NCI-H1092 (cell line): ENCODE data around the gene KRT39.
"Not testable (repeated sequence)": the region's sequence is repeated elsewhere in the genome, so short reads cannot be mapped to it uniquely, and the experiment has no call there.

Source experiments
- DNase-seq: peaks from one replicate; lab custom pipeline; 2025; lab: John Stamatoyannopoulos, UW

Gene KRT39

DNA sequence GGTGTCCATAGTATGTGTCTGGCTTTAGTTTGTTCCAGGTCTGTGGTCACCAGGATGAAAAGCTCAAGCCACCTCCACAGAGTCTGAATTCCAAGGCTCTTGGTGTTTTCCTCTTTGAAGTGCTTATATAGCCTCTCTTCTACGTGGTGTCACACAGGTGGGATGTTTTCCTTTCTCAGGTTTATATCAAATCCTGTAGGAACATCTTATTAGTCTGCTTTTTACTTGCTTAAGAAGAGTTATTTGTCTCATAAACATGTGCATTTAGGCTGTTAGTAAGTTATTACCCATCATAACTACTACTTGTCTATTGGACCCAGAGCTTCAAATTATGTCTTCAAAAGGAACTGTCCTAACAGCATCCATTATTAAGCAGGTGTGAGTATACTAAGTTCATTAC, at the start of gene KRT39:
Gene KRT39, minus strand, starts transcription at position 101 of the 400 bp plus-strand sequence. Its CDS starts 92 bp downstream, at position 9.
- no peak for DNase-seq

DNA sequence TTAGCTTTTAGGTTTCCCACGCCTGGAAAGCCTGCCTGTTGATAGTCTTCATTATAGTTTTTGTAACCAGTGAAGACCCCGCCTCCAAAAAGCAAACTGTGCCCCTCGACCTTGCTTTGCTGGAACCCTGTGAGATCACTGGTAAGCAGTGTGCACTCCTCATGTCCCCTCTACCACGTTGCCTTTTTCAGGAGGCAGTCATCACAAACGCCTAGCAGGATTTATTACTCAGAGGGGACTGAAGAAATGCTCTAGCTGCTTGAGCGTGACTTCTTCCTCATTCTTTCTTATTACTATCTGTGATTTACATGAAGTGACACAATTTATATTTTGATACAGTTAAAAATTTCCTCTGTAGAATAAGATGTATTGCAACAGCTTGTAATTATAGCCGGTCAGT, 48.7 kb upstream of the KRT39 start:
- no peak for DNase-seq

DNA sequence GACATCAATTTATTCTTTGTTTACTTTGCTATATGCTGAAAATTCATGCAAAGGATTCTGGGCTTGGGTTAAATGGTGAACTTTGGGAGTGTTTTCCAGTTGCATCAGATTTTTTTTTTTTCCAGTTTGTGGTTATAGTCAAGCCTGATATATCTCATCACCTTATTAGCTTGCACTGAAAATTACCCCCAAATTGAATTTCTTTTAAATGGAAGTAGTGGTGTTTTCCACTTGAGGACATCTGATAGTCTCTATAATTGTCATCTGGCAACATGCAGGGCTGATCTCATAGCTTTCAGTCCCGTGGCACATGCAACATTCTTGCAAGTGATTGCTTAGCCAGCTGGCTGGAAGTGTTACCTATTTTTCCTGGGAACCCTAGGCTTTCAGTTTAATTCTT, 46.9 kb upstream of the KRT39 start:
- no peak for DNase-seq

- no peak for DNase-seq
These were observed 46.4 kb upstream of the KRT39 start for GRCh38 chr17:41013181-41013580.

DNA sequence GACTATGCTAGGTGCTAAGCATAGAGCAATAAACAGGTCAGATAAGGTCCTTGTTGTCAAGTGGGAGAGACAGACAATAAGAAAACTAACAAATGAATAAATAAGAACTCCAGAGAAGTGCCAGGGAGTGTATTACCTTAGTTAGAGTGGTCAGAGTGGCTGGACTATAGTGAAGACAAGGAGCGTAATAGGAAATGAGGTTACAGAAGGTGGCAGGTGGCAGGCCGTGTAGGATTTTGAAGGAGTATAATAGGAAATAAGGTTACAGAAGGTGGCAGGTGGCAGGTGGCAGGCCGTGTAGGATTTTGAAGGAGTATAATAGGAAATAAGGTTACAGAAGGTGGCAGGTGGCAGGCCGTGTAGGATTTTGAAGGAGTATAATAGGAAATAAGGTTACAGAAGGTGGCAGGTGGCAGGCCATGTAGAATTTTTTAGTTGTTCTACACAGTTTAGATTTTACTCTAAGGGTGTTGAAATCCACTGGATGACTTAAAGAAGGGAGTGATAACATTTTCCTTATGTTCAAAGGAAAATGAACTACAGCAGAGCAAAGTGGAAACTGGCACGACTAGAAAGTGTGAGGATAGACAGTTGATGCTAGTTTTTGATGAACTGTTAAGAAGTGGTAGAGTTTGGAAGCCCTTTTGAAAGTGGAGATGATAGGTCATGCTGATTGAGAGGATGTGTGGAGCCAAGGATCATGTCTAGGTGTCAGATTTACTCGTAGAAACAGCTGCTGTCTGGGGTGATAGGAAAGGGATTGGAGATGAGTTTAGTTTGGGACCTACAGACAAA, 45.8 kb upstream of the KRT39 start:
- no peak for DNase-seq

GRCh38 chr17:41010441-41010840, 43.7 kb upstream of the KRT39 start:
- DNase-seq, result no peak

DNA sequence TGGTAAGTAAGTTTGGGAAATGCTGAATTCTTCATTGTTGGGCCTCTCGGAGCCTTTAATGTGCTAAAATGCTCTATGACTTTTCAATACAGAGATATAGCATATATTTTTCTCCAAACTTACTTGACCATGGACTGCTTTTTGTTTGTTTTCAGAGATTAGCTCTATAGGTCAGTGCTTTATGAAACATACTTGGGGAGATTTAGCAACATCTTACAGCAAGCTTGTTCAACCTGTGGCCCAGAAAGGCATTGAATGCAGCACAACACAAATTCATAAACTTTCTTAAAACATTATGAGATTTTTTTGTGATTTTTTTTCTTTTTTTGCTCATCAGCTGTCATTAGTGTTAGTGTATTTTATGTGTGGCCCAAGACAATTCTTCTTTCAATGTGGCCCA, 43.2 kb upstream of the KRT39 start:
- no peak for DNase-seq

- no peak for DNase-seq
These were observed 42.6 kb upstream of the KRT39 start for GRCh38 chr17:41009301-41009760.

DNA sequence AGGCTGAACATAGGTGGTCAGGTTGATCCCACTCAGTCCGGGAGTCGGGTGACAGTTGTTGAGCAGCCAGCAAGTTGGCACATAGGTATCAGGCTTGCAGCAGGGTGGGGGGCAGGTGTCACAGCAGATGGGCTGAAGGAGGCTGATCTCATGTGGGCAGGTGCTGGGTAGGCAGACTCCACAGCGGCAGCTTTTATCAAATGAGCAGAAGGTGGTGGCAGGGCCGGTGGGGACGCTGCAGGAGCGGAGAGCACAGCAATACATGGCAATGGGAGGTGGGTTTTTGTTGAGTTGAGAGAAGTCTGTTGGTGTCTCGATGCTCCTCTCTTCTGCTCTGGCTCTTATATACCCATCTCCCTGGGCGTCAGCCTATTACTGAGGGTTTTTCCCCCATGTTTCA, 42.1 kb upstream of the KRT39 start, which contains the start of gene KRTAP3-1:
Gene KRTAP3-1, minus strand, starts transcription at position 318 of the 400 bp plus-strand sequence. Its CDS starts 54 bp downstream, at position 264.
- DNase-seq, result no peak

- DNase-seq, result no peak
These were observed 37.6 kb upstream of the KRT39 start for GRCh38 chr17:41004397-41004796.

DNA sequence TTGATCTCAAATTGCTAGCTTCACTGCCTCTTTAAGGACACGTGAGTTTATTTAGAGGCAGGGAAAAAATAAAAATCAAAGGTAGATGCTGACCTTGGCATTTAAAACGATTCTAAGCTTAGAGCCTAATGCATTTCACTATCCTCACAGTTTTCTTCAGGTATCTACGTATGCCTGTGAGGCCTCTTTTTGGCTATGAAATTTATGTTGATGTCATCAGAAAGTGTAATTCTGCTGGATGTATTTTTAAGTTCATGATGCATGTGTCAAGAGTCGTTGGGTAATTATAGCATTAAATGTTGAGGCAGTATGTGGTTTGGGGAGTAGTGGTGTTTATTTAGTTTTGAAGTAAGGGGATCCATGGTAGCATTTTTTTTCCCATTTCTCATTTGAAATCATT, 37.2 kb upstream of the KRT39 start:
- DNase-seq, result no peak

- no peak for DNase-seq
These were observed 36.1 kb upstream of the KRT39 start for GRCh38 chr17:41002814-41003213.

- no peak for DNase-seq
These were observed 35.0 kb upstream of the KRT39 start for GRCh38 chr17:41001795-41002194.

- DNase-seq, result not testable (repeated sequence)
These were observed 32.8 kb upstream of the KRT39 start, which contains the start of gene KRTAP3-2 for GRCh38 chr17:40999563-40999962. KRTAP3-2 (minus strand) TSS chr17:40999906; CDS start chr17:40999853, 53 bp downstream.

DNA sequence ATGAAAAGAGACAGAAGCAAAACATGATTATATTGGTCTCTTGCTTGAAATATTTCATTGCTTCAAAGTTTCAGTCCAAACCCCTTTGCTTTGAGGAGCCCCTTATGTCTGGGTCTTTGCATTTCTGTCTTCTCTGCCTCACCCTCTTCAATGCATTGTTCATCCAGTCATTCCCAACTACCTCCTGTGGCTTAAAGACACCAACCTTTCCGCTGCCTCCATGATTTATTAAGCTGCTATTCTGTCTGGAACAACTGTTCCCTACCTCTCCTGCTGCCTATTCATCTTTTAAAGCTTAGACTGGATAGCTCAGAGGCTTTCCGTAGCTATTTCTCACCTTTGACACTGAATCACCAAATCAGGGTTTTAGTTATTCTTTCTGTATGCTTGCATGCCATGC, 30.6 kb upstream of the KRT39 start:
- DNase-seq, result no peak

DNA sequence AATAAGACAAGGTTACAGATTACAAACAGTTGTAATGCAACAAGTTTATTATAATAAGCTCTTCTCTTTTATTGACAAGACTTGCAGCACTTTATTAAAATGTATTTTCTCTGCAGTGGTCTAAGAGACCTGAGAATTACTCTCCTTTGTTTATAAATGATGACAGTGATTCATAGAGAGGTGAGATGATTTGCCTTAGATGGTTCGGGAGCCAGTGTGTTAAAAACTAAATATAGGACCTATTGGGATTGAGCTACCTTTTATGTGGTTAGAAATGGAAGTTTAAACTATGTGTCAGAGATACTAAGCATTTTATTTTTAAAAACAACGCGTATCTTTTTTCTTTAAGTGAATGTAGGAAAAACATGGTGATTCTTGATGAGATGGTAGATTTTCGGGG, 30.1 kb upstream of the KRT39 start:
- no peak for DNase-seq

DNA sequence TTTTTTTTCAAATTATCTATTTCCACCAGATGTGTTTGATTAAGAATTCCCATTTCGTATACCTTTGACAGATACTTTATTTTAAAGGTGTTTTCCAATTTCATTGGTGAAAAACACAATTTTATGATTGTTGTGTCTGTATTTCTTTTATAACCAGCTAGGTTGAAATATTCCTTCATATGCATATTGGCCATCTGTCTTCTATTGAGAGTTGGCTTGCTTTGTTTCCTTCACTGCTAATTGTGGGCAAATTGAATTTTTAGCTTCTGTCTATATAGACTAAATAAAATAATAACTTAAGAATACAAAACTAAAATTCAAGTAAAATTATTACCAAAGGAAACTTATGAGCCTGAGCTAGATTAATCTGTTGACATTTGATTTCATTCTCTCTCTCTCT, 28.4 kb upstream of the KRT39 start:
- no peak for DNase-seq

- no peak for DNase-seq
These were observed 27.1 kb upstream of the KRT39 start, which contains the start of gene KRTAP3-3 for GRCh38 chr17:40993839-40994238. KRTAP3-3 (minus strand) TSS chr17:40994164; CDS start chr17:40994097, 67 bp downstream.

GRCh38 chr17:40993084-40993483, 26.3 kb upstream of the KRT39 start:
- DNase-seq, result no peak

DNA sequence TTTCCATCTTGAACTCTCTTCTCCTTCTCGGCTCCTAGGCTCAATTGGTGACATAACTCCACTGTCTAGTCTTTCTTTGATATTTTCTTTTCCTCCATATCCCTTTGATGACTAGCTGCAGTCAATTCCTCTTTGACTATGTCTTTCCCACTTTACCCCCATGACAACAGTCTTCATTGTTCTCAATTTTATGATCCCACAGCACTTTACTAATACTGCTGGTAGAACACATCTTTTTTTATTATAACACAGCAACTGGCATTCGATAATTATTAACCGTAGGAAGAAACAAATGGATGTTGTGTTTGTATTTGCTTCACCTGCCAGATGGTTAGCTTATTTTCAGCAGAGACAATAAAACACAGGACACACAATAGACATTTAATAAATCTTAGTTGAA, 25.9 kb upstream of the KRT39 start:
- DNase-seq, result no peak

GRCh38 chr17:40986920-40987319, 20.2 kb upstream of the KRT39 start:
- no peak for DNase-seq

GRCh38 chr17:40984226-40984625, 17.5 kb upstream of the KRT39 start, which contains the start of gene KRT40:
KRT40 (minus strand) TSS chr17:40984326; CDS start chr17:40984273, 53 bp downstream.
- DNase-seq, result no peak

DNA sequence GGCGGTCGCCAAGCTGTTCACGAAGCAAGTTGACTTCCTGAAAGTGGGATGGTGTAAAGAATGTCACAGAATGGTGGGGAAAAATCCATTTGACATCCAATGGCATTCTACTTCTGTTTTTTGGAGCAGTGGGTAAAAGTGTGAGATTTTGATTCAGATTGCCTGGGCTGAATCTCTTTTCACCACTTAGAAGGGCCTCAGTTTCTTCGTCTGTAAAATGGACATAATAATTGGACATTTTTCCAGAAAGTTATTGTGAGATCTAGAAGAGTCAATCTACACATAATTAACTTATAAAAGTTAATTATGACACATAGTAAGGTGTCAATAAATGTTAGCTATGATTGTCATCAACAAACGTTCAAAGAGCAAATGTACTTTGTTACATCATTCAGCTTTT, 14.4 kb upstream of the KRT39 start:
- DNase-seq, result no peak

DNA sequence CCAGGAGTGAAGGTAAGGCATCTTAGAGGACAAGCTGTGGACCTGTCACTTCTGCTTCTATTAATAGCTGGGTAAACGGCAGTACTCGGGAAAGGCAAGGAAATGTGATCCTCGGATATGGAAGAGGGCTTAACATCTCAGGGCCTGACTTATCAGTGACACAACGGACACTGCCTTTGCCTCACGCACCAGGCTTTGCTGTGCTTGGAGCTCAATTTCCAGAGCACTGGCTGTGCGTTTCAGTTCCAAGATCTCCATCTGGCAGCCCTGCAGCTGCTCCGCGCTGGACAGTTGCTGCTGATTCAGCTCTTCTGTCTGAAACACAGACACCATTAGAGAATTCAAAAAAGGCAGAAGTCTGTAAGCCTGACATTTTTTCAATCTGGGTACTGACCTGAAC, 13.8 kb upstream of the KRT39 start:
- no peak for DNase-seq
